ENCODE measurements around the gene KRT86. TPM values are rescaled to one million over a fixed set of nuclear protein-coding genes. Genes with fewer than 3 reads are reported as not detected.
"Not testable (repeated sequence)": the region's sequence is repeated elsewhere in the genome, so short reads cannot be mapped to it uniquely, and the experiment has no call there.

Gene KRT86
- total RNA-seq, 1 donor from 2014 or later, result not detected

- intact Hi-C loops (cut with micrococcal nuclease), result no loop called here
- no peak for ATAC-seq
- no peak for DNase-seq
Observed at GRCh38 chr12:52236386-52237050, 37.9 kb upstream of the KRT86 start.

- intact Hi-C loops (cut with micrococcal nuclease), result no loop called here
- no peak for DNase-seq
- no peak for ATAC-seq
Observed at GRCh38 chr12:52238207-52238840, 36.1 kb upstream of the KRT86 start.

DNA sequence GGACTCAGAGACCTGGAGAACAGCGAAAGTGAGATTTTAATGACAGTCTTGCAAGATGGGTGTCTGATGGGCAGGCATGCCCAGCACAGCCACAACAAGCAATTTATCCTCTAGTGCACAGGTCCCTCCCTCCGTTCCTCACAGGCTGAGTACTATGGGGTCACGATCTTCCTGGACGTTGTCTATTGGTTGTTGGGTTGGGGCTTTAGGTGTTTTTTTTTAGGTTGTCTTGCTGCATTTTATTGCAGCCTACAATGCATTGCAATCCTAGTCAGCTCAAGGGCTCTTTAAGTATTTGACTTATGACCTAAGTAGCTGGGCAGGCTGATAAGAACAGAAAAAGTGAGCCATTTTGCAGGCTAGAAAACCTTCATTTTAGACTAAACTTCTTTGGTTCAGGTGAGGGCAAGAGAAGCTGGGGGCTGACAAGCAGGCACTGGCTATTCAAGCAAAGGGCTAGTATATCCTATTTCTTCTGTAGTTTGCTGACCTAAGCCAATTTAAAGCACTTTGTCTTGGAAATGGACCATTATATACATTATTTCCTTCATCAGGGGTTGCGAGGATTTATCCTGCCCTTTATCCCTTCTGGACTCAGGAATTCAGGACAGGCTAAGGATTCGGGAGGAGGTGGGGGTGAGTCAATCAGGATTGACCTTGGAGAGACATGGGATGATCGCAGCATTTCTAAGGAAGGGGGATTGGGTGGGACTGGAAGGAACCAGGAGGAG, 35.4 kb upstream of the KRT86 start:
- DNase-seq (no peak), ATAC-seq (no peak)
- intact Hi-C loops (cut with micrococcal nuclease), result no loop called here

GRCh38 chr12:52239767-52240166, 34.7 kb upstream of the KRT86 start:
- intact Hi-C loops (cut with micrococcal nuclease), result no loop called here
- DNase-seq (no peak), ATAC-seq (no peak)

DNA sequence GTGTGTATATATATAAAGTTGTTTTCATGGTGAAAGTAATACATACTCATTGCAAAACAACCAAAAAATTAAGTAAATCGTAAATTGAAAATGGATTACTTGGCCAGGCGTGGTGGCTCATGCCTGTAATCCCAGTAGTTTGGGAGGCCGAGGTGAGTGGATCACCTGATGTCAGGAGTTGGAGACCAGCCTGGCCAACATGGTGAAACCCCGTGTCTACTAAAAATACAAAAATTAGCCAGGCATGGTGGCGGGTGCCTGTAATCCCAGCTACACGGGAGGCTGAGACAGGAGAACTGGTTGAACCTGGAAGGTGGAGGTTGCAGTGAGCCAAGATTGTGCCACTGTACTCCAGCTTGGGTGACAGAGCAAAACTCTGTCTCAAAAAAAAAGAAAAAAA, 34.2 kb upstream of the KRT86 start:
- ATAC-seq; DNase-seq; intact Hi-C loops (cut with micrococcal nuclease): not testable (repeated sequence)

- DNase-seq, result no peak
Observed at GRCh38 chr12:52241205-52241842, 33.1 kb upstream of the KRT86 start.

DNA sequence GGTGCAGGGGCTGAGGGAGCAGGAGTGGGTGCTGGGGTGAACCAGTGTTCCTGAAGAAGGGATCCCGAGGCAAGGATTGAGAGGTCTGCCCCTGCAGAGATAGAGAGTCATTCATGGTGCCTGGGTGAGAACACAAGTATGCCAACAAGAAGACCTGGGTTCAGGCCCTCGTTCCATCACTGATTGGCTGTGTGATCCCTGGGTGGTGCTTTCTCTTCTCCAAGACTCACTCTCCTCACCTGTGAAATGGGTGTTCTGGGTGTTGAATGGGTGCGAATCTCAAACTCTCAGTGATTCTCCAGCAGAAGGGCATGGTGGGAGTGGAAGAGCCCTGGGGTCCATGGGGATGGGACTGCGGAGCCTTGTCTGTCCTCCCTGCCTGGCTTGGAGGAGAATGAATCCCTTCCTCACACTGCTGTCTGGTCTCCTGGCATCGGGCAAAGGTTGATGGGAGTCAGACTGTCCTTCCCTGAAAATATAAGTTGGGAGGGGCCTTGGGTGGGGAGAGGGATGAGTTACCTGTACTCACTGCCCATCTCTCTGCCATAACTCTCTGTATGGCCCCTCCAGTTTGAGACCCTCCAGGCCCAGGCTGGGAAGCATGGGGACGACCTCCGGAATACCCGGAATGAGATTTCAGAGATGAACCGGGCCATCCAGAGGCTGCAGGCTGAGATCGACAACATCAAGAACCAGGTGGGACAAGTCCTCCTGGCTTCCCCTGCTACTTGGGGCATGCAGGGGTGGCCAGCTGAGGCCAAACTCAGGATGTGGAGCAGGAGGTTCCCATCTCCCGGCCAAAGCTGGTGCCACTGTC, 31.8 kb upstream of the KRT86 start:
- intact Hi-C loops (cut with micrococcal nuclease), result no loop called here
- ATAC-seq (no peak), DNase-seq (no peak)

More at GRCh38 chr12:52241205-52241842, 33.1 kb upstream of the KRT86 start:
- ATAC-seq, result no peak
- intact Hi-C loops (cut with micrococcal nuclease), result no loop called here

GRCh38 chr12:52243259-52243855, 31.1 kb upstream of the KRT86 start:
- no peak for DNase-seq
- intact Hi-C loops (cut with micrococcal nuclease), result no loop called here
- no peak for ATAC-seq

DNA sequence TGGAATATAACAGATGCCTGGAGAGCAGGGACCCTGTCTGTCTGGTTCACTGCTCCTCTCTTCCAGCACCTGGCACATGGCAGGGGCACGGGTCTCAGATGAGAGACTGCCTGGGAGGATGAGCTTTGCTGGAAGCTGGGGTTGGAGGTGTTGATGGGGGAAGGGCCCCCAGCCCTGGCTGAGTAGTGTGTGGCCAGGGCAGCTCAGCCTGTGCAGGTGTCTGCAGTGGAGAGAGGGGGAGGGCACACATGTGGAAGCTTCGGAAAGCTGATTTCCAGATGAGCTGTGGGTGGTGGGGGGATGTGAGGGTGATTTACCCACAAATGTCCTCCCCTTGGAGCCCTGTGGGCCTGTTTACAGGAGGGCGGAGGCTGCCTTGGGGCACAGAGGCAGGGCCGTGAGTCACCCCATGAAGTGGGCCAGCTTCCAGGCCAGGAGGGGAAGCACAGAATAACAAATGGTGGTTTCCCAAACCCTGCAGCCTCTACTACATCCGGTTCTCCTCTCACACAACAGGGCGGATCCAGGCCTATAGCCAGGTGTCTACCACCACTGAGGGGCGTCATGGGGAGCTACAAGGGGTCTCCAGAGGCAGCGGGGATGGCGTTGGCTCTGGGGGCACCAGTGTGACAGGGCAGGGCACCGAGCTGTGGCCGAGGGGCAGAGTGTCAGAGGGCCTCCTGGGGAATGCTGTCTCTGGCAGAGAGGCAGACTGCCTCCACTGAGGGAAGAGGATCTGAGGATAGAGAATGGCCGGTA, 30.4 kb upstream of the KRT86 start:
- peak; percentile 77 for ATAC-seq
- intact Hi-C loops (cut with micrococcal nuclease), result no loop called here
- DNase-seq, result peak; percentile 62

- ATAC-seq (no peak), DNase-seq (no peak)
- intact Hi-C loops (cut with micrococcal nuclease), result no loop called here
Observed at GRCh38 chr12:52244615-52244994, 29.8 kb upstream of the KRT86 start.

DNA sequence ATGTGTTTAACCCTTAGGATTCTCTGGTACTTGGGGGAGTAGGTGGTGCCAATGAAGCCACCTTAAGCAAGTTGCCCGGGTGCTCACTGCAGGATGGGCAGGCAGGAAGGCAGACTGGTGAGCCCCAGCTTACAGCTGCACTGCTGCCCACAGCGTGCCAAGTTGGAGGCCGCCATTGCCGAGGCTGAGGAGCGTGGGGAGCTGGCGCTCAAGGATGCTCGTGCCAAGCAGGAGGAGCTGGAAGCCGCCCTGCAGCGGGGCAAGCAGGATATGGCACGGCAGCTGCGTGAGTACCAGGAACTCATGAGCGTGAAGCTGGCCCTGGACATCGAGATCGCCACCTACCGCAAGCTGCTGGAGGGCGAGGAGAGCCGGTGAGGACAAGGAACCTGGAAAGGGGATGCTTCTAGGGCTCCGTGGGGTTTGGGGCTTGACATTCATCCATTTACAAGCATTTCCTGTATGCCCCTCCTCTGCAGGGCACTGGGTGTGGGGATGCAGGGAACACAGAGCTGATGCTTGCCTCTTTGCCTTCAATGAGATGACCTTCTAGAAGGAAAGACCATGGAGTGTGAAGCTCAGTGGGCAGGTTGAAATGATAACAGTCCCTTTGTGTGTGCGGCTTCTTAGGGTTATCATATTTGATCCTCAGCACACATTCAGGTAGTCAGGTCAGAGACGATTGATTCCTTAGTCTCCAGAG, 29.0 kb upstream of the KRT86 start:
- intact Hi-C loops (cut with micrococcal nuclease), result no loop called here
- no peak for ATAC-seq
- DNase-seq, result no peak

DNA sequence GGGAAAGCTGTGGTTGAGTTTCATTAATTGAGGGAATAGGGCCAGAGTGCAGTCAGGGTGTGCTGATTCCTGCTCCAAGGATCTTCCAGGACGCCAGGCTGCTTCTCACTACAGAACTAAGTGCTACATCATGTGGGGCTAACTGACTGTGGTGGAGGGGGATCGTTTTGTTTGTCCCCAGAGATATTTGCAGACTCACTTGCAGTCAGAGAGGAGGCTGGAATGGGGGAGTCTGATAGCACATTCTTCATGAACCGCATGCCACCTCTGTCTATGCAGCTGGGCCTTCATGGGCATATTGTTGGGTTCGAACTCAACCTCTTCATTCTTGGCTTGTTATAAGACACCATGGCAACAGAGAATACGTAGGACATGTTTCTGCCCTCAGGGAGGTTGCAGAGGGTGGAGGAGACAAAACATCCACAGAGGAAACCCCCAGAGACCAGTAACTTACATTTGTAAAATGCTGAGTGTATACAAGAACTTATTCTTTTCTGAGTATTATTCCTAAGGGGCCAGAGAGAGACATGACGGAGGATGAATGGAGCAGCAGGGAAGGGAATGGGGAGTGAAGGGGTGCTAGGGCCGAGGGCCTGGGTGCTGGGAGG, 28.4 kb upstream of the KRT86 start:
- ATAC-seq (no peak), DNase-seq (no peak)
- intact Hi-C loops (cut with micrococcal nuclease), result no loop called here

- intact Hi-C loops (cut with micrococcal nuclease), result no loop called here
- DNase-seq, result no peak
- no peak for ATAC-seq
Observed at GRCh38 chr12:52246720-52247621, 27.5 kb upstream of the KRT86 start.

- DNase-seq, result no peak
Observed at GRCh38 chr12:52247622-52248540, 26.6 kb upstream of the KRT86 start.

More at GRCh38 chr12:52247622-52248540, 26.6 kb upstream of the KRT86 start:
- no peak for ATAC-seq
- intact Hi-C loops (cut with micrococcal nuclease), result no loop called here

Data from left ventricle myocardium superior (tissue), 1 donor.